Caco-2 (cell line): ENCODE measurements around the gene FBXL19. TPM values are rescaled to one million over a fixed set of nuclear protein-coding genes. Genes with fewer than 3 reads are reported as not detected.

ENCODE experiments used
- BruUV-seq: library from RNA; stranded (reverse); fragments of 400-500 nt; replicated peaks from 2 replicates; lab custom pipeline; 2021; lab: Mats Ljungman, UMichigan
- CTCF ChIA-PET: fragments of 300-600 bp; sonication (Branson Sonifier 250); formaldehyde crosslinking; loops from one replicate; lab custom pipeline; 2022; ENCODE audit warnings: antibody characterized with exemption; lab: Charles Lee
- POLR2A ChIA-PET: fragments of 300-600 bp; sonication (Branson Sonifier 250); formaldehyde crosslinking; loops from one replicate; lab custom pipeline; 2022; ENCODE audit warnings: antibody characterized with exemption; lab: Charles Lee
- DNase-seq, 2 experiments: peaks; one replicate each; pipeline versions ENCODE4 v3.0.0 to v3.0.0-alpha.2; 2020 to 2022
- H3K27me3 ChIP-seq: replicated peaks from 2 replicates; pipeline ENCODE4 v1.6.0; 2011; ENCODE audit warnings: low read length; ENCODE audit not compliant: control insufficient read depth, insufficient read depth
- H3K36me3 ChIP-seq: 2 replicates; pipeline ENCODE4 v1.5.1; 2011; ENCODE audit warnings: low read length; ENCODE audit not compliant: control insufficient read depth, insufficient read depth
- H3K4me1 ChIP-seq: fragments of 250-450 bp; sonication (Bioruptor Pico); 2 replicates; pipeline ENCODE4 v1.5.1; 2020; ENCODE audit warnings: mild to moderate bottlenecking
- H3K4me3 ChIP-seq: 2 replicates; pipeline ENCODE4 v1.5.1; 2011; ENCODE audit warnings: low read depth, mild to moderate bottlenecking, control low read depth, low read length
- H3K9me3 ChIP-seq: fragments of 250-450 bp; sonication (Bioruptor Pico); 2 replicates; pipeline ENCODE4 v1.5.1; 2020; ENCODE audit warnings: mild to moderate bottlenecking, moderate library complexity
- H3K27ac Mint-ChIP-seq: one replicate; pipeline ENCODE4 v1.8.0; 2022; ENCODE audit warnings: mixed read lengths; ENCODE audit not compliant: unreplicated experiment
- H3K27me3 Mint-ChIP-seq: one replicate; pipeline ENCODE4 v1.8.0; 2022; ENCODE audit warnings: mixed read lengths; ENCODE audit not compliant: insufficient read depth, unreplicated experiment
- H3K36me3 Mint-ChIP-seq: one replicate; pipeline ENCODE4 v1.8.0; 2022; ENCODE audit warnings: mild to moderate bottlenecking, mixed read lengths; ENCODE audit not compliant: insufficient read depth, unreplicated experiment
- H3K4me1 Mint-ChIP-seq: one replicate; pipeline ENCODE4 v1.8.0; 2022; ENCODE audit warnings: low read depth, mixed read lengths; ENCODE audit not compliant: unreplicated experiment
- H3K4me3 Mint-ChIP-seq: one replicate; pipeline ENCODE4 v1.8.0; 2022; ENCODE audit warnings: mild to moderate bottlenecking, moderate library complexity, mixed read lengths; ENCODE audit not compliant: unreplicated experiment
- H3K9me3 Mint-ChIP-seq: one replicate; pipeline ENCODE4 v1.8.0; 2022; ENCODE audit warnings: mixed read lengths; ENCODE audit not compliant: unreplicated experiment
- intact Hi-C: fragments of 100-400 bp; cut with micrococcal nuclease; formaldehyde crosslinking; loops from one replicate; pipeline ENCODE4 v1.10.0; 2022; ENCODE audit not compliant: unreplicated experiment
- total RNA-seq: library from RNA; stranded (reverse); gene quantifications from 2 replicates; pipeline ENCODE4 v1.2.3, GENCODE V29; 2022
- TF ChIP-seq, protein P1 (sequence below), 2 experiments: fragments of 200-600 bp in 1 of 2; IDR thresholded peaks; 1 replicate in 1 of 2; 2 replicates in 1 of 2; pipeline versions ENCODE4 v1.5.1 to v1.8.0; 2011 to 2022; ENCODE audit warnings: antibody characterized with exemption in 1 of 2, control low read depth in 1 of 2, inconsistent platforms in 1 of 2, low read depth in 1 of 2, low read length in 1 of 2, mild to moderate bottlenecking in 1 of 2, moderate library complexity in 1 of 2; ENCODE audit not compliant: insufficient read depth in 1 of 2, severe bottlenecking in 1 of 2, unreplicated experiment in 1 of 2

FBXL19 gene
- total RNA-seq, 1 experiment from 2014 or later, result 20.2 TPM

DNA sequence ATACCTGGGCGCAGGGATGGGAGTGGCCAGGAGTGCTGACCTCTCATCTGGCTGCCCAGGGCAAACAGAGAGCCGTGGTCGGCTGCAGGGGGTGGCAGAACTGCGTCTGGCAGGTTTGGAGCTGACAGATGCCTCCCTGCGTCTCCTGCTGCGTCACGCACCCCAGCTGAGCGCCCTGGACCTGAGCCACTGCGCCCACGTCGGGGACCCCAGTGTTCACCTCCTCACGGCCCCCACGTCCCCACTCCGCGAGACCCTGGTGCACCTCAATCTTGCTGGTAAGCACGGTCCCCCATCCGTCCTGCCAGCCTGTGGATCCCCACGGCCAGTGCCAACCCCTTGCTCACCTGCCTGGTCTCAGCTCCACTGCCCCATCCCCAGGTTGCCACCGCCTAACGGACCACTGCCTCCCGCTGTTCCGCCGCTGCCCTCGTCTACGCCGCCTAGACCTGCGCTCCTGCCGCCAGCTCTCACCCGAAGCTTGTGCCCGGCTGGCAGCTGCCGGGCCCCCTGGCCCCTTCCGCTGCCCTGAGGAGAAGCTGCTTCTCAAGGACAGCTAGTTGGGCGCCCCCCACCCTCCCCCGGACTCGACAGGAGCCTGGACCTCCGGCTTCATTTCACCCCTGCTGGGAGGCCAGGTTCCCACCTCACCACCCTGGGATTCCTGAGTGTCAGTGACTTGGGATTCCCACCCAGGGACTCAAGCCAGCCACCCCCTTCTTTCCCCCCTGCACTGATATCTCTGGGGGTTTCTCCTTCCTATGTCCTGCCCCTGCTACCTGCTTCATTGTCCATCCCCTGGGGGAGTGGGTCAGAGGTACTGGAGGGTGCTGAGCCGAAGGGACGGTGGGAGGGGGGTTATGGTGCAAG lies 23.5 kb downstream of the FBXL19 start:
- Histone ChIP-seq H3K27me3 (no peaks in the 10 kb centered on the region), H3K9me3 (no peaks in the 10 kb centered on the region), H3K4me1 (peaks cover 19% of the 10 kb centered on the region), H3K4me3 (no peak overlapping the region), H3K36me3 (peaks cover 1% of the 10 kb centered on the region; the same call in 1 of the 2 replicates)
- TF ChIP-seq, protein P1, sequence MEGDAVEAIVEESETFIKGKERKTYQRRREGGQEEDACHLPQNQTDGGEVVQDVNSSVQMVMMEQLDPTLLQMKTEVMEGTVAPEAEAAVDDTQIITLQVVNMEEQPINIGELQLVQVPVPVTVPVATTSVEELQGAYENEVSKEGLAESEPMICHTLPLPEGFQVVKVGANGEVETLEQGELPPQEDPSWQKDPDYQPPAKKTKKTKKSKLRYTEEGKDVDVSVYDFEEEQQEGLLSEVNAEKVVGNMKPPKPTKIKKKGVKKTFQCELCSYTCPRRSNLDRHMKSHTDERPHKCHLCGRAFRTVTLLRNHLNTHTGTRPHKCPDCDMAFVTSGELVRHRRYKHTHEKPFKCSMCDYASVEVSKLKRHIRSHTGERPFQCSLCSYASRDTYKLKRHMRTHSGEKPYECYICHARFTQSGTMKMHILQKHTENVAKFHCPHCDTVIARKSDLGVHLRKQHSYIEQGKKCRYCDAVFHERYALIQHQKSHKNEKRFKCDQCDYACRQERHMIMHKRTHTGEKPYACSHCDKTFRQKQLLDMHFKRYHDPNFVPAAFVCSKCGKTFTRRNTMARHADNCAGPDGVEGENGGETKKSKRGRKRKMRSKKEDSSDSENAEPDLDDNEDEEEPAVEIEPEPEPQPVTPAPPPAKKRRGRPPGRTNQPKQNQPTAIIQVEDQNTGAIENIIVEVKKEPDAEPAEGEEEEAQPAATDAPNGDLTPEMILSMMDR (IDR thresholded peaks at IDR 0.05; ENCODE audit: insufficient read depth in 1 of 2, low read depth in 1 of 2, low read length in 1 of 2, severe bottlenecking in 1 of 2, unreplicated experiment in 1 of 2), result no peak
- peaks cover 62% of the 10 kb centered on the region for H3K36me3 Mint-ChIP-seq
- no peaks in the 10 kb centered on the region for H3K9me3 Mint-ChIP-seq
- intact Hi-C loops, result no loop called here
- POLR2A ChIA-PET, result no interaction called here
- CTCF ChIA-PET, result no interaction called here
- no TSS peak for BruUV-seq
- peaks cover 8% of the 10 kb centered on the region for H3K4me1 Mint-ChIP-seq
- no peak for DNase-seq
- H3K27me3 Mint-ChIP-seq, result no peaks in the 10 kb centered on the region
- no peak overlapping the region for H3K4me3 Mint-ChIP-seq
- H3K27ac Mint-ChIP-seq, result no peak overlapping the region

DNA sequence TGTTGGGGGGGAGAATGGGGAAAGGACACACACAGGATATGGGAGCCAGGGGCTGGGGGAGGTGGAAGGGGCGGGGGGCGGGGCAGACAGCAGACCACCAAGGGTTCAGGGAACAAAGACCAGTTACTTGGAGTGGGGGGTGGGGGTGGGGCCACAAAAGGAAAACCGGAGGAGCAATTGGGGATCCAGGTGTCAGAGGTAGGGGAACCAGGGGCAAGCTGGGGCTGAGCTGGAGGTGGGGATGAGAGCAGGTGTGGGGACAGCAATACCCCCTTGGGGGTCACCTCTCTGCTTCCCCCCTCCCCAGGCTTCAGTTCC lies 24.1 kb downstream of the FBXL19 start:
- CTCF ChIA-PET, result no interaction called here

DNA sequence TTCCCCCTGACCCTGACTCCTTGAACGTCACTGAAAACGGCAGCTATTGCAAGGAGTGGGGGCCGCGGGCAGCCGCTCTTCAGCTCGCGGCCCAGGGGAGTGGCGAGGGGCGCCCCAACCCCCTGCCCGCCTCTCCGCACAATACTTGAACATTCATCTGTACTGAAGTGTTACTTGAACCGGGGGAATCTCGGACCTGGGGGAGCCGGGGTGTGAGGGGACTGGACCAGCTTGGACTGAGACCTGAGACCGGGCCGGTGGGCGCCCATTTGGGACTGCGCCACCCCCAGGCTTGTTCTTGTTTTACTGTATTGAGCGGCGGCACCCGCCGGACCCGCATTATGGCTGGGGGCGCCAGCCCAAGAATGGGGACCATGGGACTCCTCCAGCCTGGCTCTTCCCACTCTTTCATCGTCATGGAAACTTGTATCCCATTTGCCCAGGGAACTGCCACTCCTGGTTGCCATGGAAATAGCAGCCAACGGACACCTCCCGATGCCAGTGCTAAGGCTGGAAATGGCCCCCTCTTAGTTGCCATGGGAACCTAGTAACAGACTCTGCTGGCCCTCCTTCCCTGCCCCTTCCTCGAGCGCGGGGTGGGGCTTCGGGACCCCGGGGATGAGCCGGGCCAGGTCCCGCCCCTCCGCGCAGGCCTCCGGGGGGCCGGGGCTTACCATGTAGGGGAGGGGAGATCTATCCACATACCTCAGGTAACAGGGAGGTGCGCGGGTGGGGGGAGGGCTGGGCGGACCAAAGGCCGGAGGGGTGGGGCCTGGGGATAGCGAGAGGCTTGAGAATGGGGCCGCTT lies 24.7 kb downstream of the FBXL19 start:
- H3K36me3 ChIP-seq, result peaks cover 1% of the 10 kb centered on the region; the same call in 1 of the 2 replicates
- peak overlapping the region; percentile 45 for H3K27ac Mint-ChIP-seq
- peaks cover 54% of the 10 kb centered on the region for H3K36me3 Mint-ChIP-seq
- H3K27me3 Mint-ChIP-seq, result no peaks in the 10 kb centered on the region
- peak overlapping the region; percentile 74 for H3K4me3 Mint-ChIP-seq
- TF ChIP-seq, protein P1 (IDR thresholded peaks at IDR 0.05; ENCODE audit: insufficient read depth in 1 of 2, low read depth in 1 of 2, low read length in 1 of 2, severe bottlenecking in 1 of 2, unreplicated experiment in 1 of 2), result no peak
- peaks cover 12% of the 10 kb centered on the region for H3K4me1 ChIP-seq
- peaks cover 8% of the 10 kb centered on the region for H3K4me1 Mint-ChIP-seq
- H3K4me3 ChIP-seq, result peak overlapping the region; percentile 73
- no peaks in the 10 kb centered on the region for H3K9me3 ChIP-seq
- no peaks in the 10 kb centered on the region for H3K27me3 ChIP-seq
- H3K9me3 Mint-ChIP-seq, result no peaks in the 10 kb centered on the region
- ChIA-PET CTCF (no interaction called here), POLR2A (no interaction called here)
- intact Hi-C loops, result no loop called here
- BruUV-seq, result no TSS peak
- peak; percentile 86 to 92 for DNase-seq

More for the DNA sequence above, 24.1 kb downstream of the FBXL19 start:
- Mint-ChIP-seq H3K4me3 (no peak overlapping the region), H3K9me3 (no peaks in the 10 kb centered on the region), H3K27ac (no peak overlapping the region), H3K27me3 (no peaks in the 10 kb centered on the region), H3K4me1 (peaks cover 8% of the 10 kb centered on the region), H3K36me3 (peaks cover 56% of the 10 kb centered on the region)
- peaks cover 1% of the 10 kb centered on the region; the same call in 1 of the 2 replicates for H3K36me3 ChIP-seq
- POLR2A ChIA-PET, result no interaction called here
- BruUV-seq, result no TSS peak
- peaks cover 13% of the 10 kb centered on the region for H3K4me1 ChIP-seq
- H3K27me3 ChIP-seq, result no peaks in the 10 kb centered on the region
- TF ChIP-seq, protein P1 (IDR thresholded peaks at IDR 0.05; ENCODE audit: insufficient read depth in 1 of 2, low read depth in 1 of 2, low read length in 1 of 2, severe bottlenecking in 1 of 2, unreplicated experiment in 1 of 2), result no peak
- H3K4me3 ChIP-seq, result no peak overlapping the region
- no peaks in the 10 kb centered on the region for H3K9me3 ChIP-seq
- intact Hi-C loops, result no loop called here
- no peak for DNase-seq
